Mesothelial cell of epicardium (in vitro differentiated cells): ENCODE measurements around the gene DISP3. TPM values are rescaled to one million over a fixed set of nuclear protein-coding genes. Genes with fewer than 3 reads are reported as not detected.

ENCODE experiments used
- DNase-seq, 2 experiments: peaks; one replicate each; pipeline ENCODE4 v3.0.0; 2021; ENCODE audit warnings: low spot score in 2 of 2; ENCODE audit not compliant: unreplicated experiment in 2 of 2
- H3K27ac Mint-ChIP-seq: 2 replicates; pipeline ENCODE4 v1.8.0; 2021; ENCODE audit warnings: mixed read lengths
- H3K27me3 Mint-ChIP-seq: 2 replicates; pipeline ENCODE4 v1.8.0; 2021; ENCODE audit warnings: low read depth, mixed read lengths
- H3K36me3 Mint-ChIP-seq: 2 replicates; pipeline ENCODE4 v1.8.0; 2021; ENCODE audit warnings: mixed read lengths
- H3K4me1 Mint-ChIP-seq: 2 replicates; pipeline ENCODE4 v1.8.0; 2021; ENCODE audit warnings: mixed read lengths
- H3K4me3 Mint-ChIP-seq: 2 replicates; pipeline ENCODE4 v1.8.0; 2021; ENCODE audit warnings: mild to moderate bottlenecking, moderate library complexity, mixed read lengths
- H3K9me3 Mint-ChIP-seq: 2 replicates; pipeline ENCODE4 v1.8.0; 2021; ENCODE audit warnings: mixed read lengths
- CTCF ChIP-seq: fragments of 200-600 bp; sonication (generic); IDR thresholded peaks from one replicate; pipeline ENCODE4 v1.5.0; 2021; ENCODE audit warnings: antibody characterized with exemption; ENCODE audit not compliant: unreplicated experiment
- total RNA-seq: library from RNA; stranded (reverse); gene quantifications from 3 replicates; pipeline ENCODE4 v1.2.1, GENCODE V29; 2021

The DISP3 gene
- total RNA-seq, 1 donor from 2014 or later, result 2.2 TPM

DNA sequence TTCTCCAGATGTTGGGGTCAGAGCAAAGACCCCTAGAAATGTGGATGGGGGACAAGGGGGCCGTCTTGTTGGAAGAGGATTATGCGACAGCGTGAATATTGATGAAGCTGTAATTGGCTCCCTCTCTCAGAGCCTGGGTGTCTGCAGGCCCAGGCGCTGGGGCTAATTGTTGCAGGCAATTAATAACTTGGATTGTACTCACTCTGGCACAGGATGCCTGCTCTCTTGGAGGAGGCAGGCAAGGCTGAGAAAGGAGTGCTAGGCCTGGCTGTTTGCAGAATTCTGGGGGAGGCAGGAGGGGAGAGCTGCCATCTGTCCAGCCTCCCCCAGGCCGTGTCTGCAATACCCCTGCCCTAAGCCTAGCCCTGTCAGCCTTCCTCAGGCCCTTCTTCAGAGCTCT, 4.1 kb upstream of the DISP3 start:
- Mint-ChIP-seq H3K4me3 (no peak overlapping the region), H3K27me3 (peaks cover 59% of the 10 kb centered on the region), H3K9me3 (no peaks in the 10 kb centered on the region), H3K36me3 (no peaks in the 10 kb centered on the region), H3K4me1 (no peaks in the 10 kb centered on the region), H3K27ac (no peak overlapping the region)
- TF ChIP-seq CTCF, result no peak
- no peak for DNase-seq

GRCh38 chr1:11475748-11476147, 3.2 kb upstream of the DISP3 start:
- Mint-ChIP-seq H3K27ac (no peak overlapping the region), H3K4me3 (no peak overlapping the region), H3K4me1 (peaks cover 5% of the 10 kb centered on the region), H3K36me3 (no peaks in the 10 kb centered on the region), H3K9me3 (no peaks in the 10 kb centered on the region), H3K27me3 (peaks cover 65% of the 10 kb centered on the region)
- DNase-seq, result no peak
- TF ChIP-seq CTCF, result no peak

GRCh38 chr1:11479375-11479979, 522 bp downstream of the DISP3 start:
- peak overlapping the region; percentile 60 for H3K4me3 Mint-ChIP-seq
- TF ChIP-seq CTCF, result no peak
- H3K27me3 Mint-ChIP-seq, result peaks cover 81% of the 10 kb centered on the region
- H3K4me1 Mint-ChIP-seq, result peaks cover 5% of the 10 kb centered on the region
- no peaks in the 10 kb centered on the region for H3K36me3 Mint-ChIP-seq
- no peaks in the 10 kb centered on the region for H3K9me3 Mint-ChIP-seq
- H3K27ac Mint-ChIP-seq, result no peak overlapping the region
- no peak for DNase-seq

DNA sequence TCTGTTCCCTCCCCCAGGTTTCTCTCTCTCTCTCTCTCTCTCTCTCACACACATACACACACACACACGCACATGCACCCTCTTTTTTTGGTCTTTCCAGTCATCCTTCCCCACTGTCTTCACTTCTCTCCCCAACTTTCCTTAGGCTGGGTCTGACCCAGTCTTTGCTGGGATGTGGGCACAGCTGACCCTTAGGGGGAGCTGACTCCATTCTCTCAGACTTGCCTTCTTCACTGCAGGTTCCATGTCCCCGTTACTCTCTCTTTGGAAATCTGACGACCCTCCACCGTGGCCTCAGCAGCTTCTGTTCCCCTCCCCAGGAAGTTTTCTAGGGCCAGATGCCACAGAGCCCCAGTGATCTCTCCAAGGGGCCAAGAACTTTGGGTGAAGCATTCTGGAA, 2.1 kb downstream of the DISP3 start:
- no peaks in the 10 kb centered on the region for H3K9me3 Mint-ChIP-seq
- no peaks in the 10 kb centered on the region for H3K36me3 Mint-ChIP-seq
- TF ChIP-seq CTCF, result no peak
- DNase-seq, result no peak
- no peak overlapping the region for H3K27ac Mint-ChIP-seq
- peaks cover 81% of the 10 kb centered on the region for H3K27me3 Mint-ChIP-seq
- peaks cover 5% of the 10 kb centered on the region for H3K4me1 Mint-ChIP-seq
- peak overlapping the region; percentile 30 for H3K4me3 Mint-ChIP-seq

DNA sequence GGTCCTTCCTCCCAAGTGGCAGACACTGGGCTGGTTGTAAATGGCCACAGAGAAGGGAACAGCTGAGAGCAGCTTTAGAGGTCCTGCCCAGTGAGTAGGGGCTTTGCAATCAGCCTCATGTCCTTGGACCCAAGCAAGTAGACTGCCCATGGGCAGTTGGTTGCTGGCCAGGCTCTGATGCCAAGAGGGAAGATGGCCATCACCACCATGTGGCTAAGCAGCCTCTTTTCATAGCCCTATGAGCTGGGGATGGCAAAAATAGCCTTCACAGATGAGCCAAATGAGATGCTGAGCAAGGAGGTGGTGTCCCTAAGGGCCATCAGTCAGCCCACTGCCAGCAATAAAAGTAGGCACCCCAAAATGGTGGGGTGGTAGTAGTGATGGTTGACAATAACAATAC, 3.2 kb downstream of the DISP3 start:
- no peaks in the 10 kb centered on the region for H3K36me3 Mint-ChIP-seq
- no peak overlapping the region for H3K4me3 Mint-ChIP-seq
- H3K27me3 Mint-ChIP-seq, result peaks cover 81% of the 10 kb centered on the region
- H3K4me1 Mint-ChIP-seq, result peaks cover 5% of the 10 kb centered on the region
- no peak for DNase-seq
- no peaks in the 10 kb centered on the region for H3K9me3 Mint-ChIP-seq
- H3K27ac Mint-ChIP-seq, result no peak overlapping the region
- no peak for TF ChIP-seq CTCF
